Mucosa of descending colon (tissue), 3 donors: ENCODE measurements around the gene OPN4. TPM values are rescaled to one million over a fixed set of nuclear protein-coding genes. Genes with fewer than 3 reads are reported as not detected.
A peak's percentile ranks its signal among the peaks of the same experiment; 100 is the strongest.

Source experiments
- ATAC-seq: fragments of 200-7000 bp; cut with Tn5 transposase; one replicate; pipeline ENCODE4 v1.9.1; 2020; ENCODE audit warnings: mild to moderate bottlenecking, moderate library complexity
- DNase-seq, 3 donors: peaks; one replicate each; pipeline ENCODE4 v3.0.0-alpha.2; 2020
- H3K36me3 ChIP-seq: fragments of 200-600 bp; one replicate; pipeline ENCODE4 v1.8.0; 2021; ENCODE audit warnings: low read depth, mild to moderate bottlenecking
- H3K4me1 ChIP-seq: fragments of 200-600 bp; one replicate; pipeline ENCODE4 v1.8.0; 2021; ENCODE audit warnings: low read depth, mild to moderate bottlenecking
- H3K4me3 ChIP-seq: fragments of 200-600 bp; one replicate; pipeline ENCODE4 v1.8.0; 2021; ENCODE audit warnings: mild to moderate bottlenecking
- H3K9me3 ChIP-seq: fragments of 200-600 bp; one replicate; pipeline ENCODE4 v1.8.0; 2021; ENCODE audit warnings: mild to moderate bottlenecking
- CTCF ChIP-seq: fragments of 200-600 bp; IDR thresholded peaks from one replicate; pipeline ENCODE4 v1.8.0; 2022; ENCODE audit warnings: antibody characterized with exemption, mild to moderate bottlenecking
- intact Hi-C, 2 donors: fragments of 100-400 bp; cut with DNase I in 1 of 2; cut with micrococcal nuclease in 1 of 2; formaldehyde crosslinking; loops; one replicate each; pipeline versions ENCODE4 v1.11.0 to v1.11.1; 2022; cut with DNase I, micrococcal nuclease
- total RNA-seq, 3 donors: library from RNA; stranded (reverse); fragmentation: NEBNext Ultra II Directional in 2 of 3; extraction: Animal tissue kit (Norgen Biotek cat#: 25700) in 2 of 3; gene quantifications; one replicate each; pipeline versions ENCODE4 v1.2.1 to v1.2.4, GENCODE V29; 2021 to 2023
- donor health status: DM: no; HTN: no; CAD: no; lungs with moderate emphysema.
- donor health status: DM: no; HTN: no; CAD: no.
- donor health status: DM: no; HTN: yes; CAD: no.

OPN4 gene
- total RNA-seq, 3 donors from 2014 or later, result 0.20 TPM; not detected in 2

GRCh38 chr10:86699541-86699940 lies 45.2 kb downstream of the OPN4 start:
- no peaks in the 10 kb centered on the region for H3K4me1 ChIP-seq
- no peaks in the 10 kb centered on the region for H3K9me3 ChIP-seq
- ATAC-seq (no peak), DNase-seq (no peak)
- no peak overlapping the region for H3K4me3 ChIP-seq
- H3K36me3 ChIP-seq, result no peaks in the 10 kb centered on the region
- intact Hi-C loops, result no loop called here
- no peak for TF ChIP-seq CTCF

GRCh38 chr10:86699991-86700840 lies 45.9 kb downstream of the OPN4 start:
- intact Hi-C loops, result loop anchor here in 1 of 2 donors (10.0 kb wide), 1 partner anchor 195 kb away; no protein-coding TSS in a partner anchor
- DNase-seq (peak in 1 of 3 donors; percentile 27), ATAC-seq (no peak)
- no peaks in the 10 kb centered on the region for H3K9me3 ChIP-seq
- no peaks in the 10 kb centered on the region for H3K36me3 ChIP-seq
- no peak for TF ChIP-seq CTCF
- H3K4me1 ChIP-seq, result no peaks in the 10 kb centered on the region
- no peak overlapping the region for H3K4me3 ChIP-seq

GRCh38 chr10:86700851-86701617 lies 46.7 kb downstream of the OPN4 start:
- intact Hi-C loops, result loop anchor here in 1 of 2 donors (10.0 kb wide), 1 partner anchor 194 kb away; no protein-coding TSS in a partner anchor
- no peak for TF ChIP-seq CTCF
- H3K4me1 ChIP-seq, result no peaks in the 10 kb centered on the region
- ATAC-seq, result no peak
- no peak overlapping the region for H3K4me3 ChIP-seq
- peak in 1 of 3 donors; percentile 25 for DNase-seq
- H3K9me3 ChIP-seq, result no peaks in the 10 kb centered on the region
- H3K36me3 ChIP-seq, result no peaks in the 10 kb centered on the region

DNA sequence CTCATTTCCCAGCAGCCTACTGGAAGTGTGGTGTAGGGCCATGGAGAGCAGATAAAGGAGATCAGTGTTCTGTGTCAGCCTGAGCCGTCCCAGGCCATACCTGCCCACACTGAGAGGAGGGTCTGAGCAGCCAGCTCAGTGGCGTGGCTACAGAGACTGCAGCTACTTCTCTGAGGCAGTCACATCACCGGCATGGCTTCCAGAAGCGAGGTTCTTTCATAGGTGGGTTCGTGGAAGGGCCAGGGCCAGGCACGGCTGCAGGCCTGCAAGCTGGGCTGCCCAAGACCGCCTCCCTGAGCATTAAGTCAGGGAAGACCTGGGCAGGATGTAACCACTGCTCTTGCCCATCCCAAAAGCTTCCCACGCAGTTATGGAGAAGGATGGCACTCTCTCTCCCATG lies 48.8 kb downstream of the OPN4 start:
- ATAC-seq (no peak), DNase-seq (no peak)
- no peak overlapping the region for H3K4me3 ChIP-seq
- no peaks in the 10 kb centered on the region for H3K36me3 ChIP-seq
- H3K4me1 ChIP-seq, result no peaks in the 10 kb centered on the region
- TF ChIP-seq CTCF, result no peak
- no peaks in the 10 kb centered on the region for H3K9me3 ChIP-seq
- intact Hi-C loops, result loop anchor here in 1 of 2 donors (10.0 kb wide), 1 partner anchor 192 kb away; no protein-coding TSS in a partner anchor

- intact Hi-C loops, result loop anchor here in 1 of 2 donors (10.0 kb wide), 1 partner anchor 190 kb away; no protein-coding TSS in a partner anchor
- no peak overlapping the region for H3K4me3 ChIP-seq
- ATAC-seq (no peak), DNase-seq (no peak)
- H3K4me1 ChIP-seq, result no peaks in the 10 kb centered on the region
- no peaks in the 10 kb centered on the region for H3K36me3 ChIP-seq
- no peaks in the 10 kb centered on the region for H3K9me3 ChIP-seq
- no peak for TF ChIP-seq CTCF
Observed at GRCh38 chr10:86705139-86705538, 50.8 kb downstream of the OPN4 start.
